ENCODE results near the gene APBA2.
"Not testable (repeated sequence)": the region's sequence is repeated elsewhere in the genome, so short reads cannot be mapped to it uniquely, and the experiment has no call there.

APBA2 gene

GRCh38 chr15:28885630-28886430 is at the start of gene APBA2:
TSS of gene APBA2 (plus strand) at chr15:28885974. CDS start at chr15:29053885, 167,911 bp downstream.
- DNase-seq, result peak; percentile 80

DNA sequence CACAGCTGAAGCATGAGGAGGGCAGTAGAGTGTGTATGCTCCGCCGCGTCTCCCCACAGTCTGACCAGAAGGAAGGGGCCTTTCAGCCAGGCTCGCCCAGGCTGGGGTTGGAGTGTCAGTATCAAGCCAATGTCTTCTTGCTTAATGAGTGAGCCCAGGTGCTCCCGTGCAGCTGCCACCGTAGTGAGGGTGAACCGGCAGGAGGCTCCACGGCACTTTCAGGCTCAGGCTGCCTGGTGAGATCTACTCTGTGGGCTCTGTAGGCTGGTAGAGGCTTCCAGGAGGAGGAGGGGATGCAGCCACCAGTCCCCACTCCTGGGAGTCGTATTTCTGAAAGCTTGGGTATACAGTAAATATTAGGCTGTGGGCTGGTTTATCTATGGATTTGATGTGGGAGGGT is 45.5 kb upstream of the APBA2 start:
- DNase-seq, result not testable (repeated sequence)

- not testable (repeated sequence) for DNase-seq
These were observed 43.6 kb upstream of the APBA2 start for GRCh38 chr15:28842210-28842609.

GRCh38 chr15:28843520-28843919 is 42.3 kb upstream of the APBA2 start:
- not testable (repeated sequence) for DNase-seq

GRCh38 chr15:28844147-28844546 is 41.6 kb upstream of the APBA2 start:
- not testable (repeated sequence) for DNase-seq

- DNase-seq, result not testable (repeated sequence)
These were observed 38.5 kb upstream of the APBA2 start for GRCh38 chr15:28847247-28847646.

- DNase-seq, result not testable (repeated sequence)
These were observed 37.8 kb upstream of the APBA2 start for GRCh38 chr15:28847959-28848358.

GRCh38 chr15:28848521-28848920 is 37.3 kb upstream of the APBA2 start, which contains the start of gene GOLGA6L7:
TSS of gene GOLGA6L7 (minus strand) at chr15:28848644. CDS start at chr15:28848549, 95 bp downstream.
- DNase-seq, result peak; percentile 51

GRCh38 chr15:28849271-28849670 is 36.5 kb upstream of the APBA2 start:
- DNase-seq, result not testable (repeated sequence)

DNA sequence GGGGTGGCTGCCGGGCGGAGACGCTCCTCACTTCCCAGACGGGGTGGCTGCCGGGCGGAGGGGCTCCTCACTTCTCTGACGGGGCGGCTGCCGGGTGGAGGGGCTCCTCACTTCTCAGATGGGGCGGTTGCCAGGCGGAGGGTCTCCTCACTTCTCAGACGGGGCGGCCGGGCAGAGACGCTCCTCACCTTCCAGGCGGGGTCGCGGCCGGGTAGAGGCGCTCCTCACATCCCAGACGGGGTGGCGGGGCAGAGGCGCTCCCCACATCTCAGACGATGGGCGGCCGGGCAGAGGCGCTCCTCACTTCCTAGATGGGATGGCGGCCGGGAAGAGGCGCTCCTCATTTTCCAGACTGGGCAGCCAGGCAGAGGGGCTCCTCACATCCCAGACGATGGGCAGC is 36.0 kb upstream of the APBA2 start:
- DNase-seq, result not testable (repeated sequence)

- not testable (repeated sequence) for DNase-seq
These were observed 32.1 kb upstream of the APBA2 start for GRCh38 chr15:28853654-28854053.

DNA sequence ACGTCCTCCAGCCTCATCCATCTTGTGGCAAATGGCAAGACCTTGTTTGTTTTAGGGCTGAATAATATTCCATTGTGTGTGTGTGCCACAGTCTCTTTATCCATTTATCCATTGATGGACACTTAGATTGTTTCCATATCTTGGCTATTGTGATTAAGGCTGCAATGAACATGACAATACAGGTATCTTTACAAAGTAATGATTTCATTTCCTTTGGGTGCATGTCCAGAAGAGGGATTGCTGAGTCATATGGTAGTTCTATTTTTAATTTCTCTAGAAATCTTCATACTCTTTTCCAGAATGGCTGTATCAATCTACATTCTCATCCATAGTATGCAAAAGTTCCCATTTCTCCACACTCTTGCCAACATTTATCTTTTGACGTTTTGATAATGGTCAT is 31.2 kb upstream of the APBA2 start:
- DNase-seq, result not testable (repeated sequence)

- DNase-seq, result no peak
These were observed 24.7 kb upstream of the APBA2 start for GRCh38 chr15:28861031-28861534.

- DNase-seq, result not testable (repeated sequence)
These were observed 24.0 kb upstream of the APBA2 start for GRCh38 chr15:28861589-28862293.

DNA sequence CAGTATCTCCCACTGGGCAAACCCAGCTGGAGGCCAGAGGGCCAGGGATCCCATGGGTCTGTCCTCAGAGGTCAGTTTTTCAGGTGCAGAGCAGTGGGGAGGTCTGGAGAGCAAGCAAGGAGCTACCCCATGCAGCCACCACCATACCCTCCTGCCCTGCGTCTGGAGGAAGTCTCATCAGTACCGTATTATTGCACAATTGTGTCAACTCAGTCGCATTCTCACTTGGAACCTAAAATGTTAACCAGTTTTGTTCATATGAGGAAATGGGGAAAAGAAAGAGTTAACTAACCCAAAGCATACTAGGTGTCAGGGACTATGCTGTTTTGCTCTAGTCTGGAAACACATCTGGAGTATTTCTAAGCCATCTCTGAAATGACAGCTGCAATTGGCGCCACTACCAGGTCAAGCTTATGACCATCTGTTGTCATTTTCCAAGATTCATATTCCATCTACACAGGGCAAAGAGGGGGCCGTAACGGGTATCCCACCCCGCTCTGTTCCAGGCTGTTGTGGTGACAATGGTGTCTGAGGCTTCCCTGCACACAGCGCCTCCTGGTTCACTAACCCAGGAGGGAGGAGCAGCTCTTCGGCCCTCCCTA is 16.9 kb upstream of the APBA2 start:
- no peak for DNase-seq

GRCh38 chr15:28871168-28871567 is 14.6 kb upstream of the APBA2 start:
- no peak for DNase-seq

DNA sequence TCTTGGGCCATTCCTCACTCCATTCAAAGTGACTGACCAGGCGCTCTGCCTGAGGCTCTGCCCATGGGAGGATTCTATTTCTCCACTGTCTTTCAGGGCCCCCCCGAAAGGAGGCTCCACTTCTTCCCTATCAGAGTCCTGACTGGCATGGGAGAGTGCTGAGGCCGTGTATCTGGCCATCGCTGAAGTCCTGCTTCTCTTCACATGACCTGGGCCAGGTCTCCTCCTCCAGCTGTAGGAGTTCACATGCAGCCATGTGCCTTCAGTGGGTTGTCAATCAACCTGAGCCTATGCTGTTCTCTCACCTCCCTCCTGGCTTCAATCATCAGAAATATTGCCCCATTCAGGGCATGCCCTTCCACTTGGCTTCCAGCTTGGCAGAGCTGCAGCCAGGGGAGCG is 12.8 kb upstream of the APBA2 start:
- DNase-seq, result no peak

GRCh38 chr15:28873585-28874190 is 12.1 kb upstream of the APBA2 start:
- DNase-seq, result no peak

DNA sequence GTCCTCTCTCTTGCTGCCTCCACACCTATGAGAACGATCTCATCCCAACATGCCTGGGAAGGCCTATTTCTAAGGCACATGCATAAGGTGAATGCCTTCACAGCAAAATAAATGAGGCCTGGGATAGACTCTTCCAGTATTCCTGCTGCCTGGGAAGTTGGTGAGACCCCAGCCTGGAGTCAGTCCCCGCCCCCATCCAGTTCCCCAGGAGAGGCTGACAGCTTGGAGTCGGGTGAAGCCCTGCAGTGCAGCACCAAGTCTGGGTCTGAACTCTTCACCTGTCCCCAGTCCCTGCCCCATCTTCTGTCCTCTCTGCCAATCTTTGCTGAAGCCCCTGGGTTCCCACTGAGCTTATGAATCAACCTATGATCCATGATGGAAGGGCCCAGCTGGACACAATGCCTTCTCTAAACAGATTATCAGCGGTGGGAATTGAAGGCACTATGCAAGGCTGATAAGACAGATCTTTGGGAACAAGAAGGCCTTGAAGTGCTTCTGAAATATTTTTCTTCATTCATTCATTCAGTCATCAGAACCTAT is 10.2 kb upstream of the APBA2 start:
- DNase-seq, result no peak

DNA sequence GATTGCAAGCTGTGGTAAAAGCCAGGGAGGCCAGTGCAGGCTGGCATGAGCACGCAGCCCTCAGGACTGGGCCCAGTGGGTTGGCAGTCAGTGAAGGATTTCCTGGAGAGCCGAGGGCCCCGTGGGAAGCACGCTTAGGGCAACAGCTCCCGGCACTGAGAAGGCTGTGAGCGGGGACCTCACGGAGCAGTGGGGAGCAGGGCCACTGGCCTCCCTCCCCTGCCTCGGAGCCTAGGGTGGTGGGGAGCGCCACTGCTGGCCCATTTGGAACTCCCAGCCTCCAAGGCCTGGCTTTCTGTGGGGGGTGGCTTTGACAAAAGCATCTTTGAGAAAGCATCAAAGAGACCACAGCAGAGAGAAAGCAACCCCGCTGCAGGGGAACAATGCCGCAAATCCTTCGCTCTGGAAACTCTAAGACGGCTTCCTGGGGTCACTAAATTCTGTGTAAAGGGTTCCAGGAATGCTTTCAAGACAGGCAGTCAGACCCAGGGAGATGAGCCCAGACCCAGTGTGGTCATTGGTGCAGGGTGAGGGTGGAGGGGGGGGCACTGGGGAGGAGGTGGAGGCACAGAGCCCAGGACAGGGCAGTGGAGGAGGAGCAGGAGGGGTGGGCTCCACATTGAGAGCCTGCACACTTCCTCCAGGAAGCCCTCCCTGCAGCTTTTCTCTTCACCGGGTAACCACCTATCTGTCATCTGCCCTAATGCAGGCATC is 9.5 kb upstream of the APBA2 start:
- DNase-seq, result no peak

DNA sequence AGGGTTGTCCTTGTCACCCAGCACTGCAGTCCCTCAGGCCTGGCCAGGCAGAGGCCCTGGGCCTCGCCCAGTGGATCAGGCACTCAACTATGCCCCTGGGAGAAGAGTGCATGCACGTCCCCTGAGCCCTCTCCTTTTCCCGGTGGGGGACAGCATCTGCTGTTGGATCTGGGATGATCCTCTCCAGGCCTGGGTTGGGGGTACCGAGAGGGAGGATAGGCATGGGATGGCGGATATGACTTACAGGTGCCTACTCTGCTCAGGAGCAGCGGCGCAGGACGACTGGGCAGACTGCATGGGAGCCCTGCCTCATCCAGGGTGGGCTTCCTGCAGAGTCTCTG is 9.0 kb upstream of the APBA2 start:
- no peak for DNase-seq

DNA sequence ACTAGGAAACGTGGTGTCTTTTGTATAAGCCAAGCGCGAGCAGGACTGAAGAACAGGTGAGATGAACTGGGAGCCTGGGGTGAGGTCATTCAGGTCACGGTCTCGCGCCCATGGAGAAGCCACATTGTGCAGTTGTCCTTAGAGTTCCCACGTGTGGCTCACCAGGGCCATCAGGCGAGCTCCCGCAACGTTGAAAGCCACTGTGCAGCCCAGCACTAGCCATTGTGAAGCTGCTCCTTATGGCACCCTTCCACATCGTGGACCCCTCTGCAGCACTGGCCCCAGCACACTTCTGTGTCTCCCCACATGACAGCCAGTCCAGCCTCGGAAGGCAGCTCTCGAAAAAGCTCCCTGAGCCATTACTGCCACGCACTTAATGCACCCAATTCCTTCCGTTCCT is 7.6 kb upstream of the APBA2 start:
- DNase-seq, result peak; percentile 26
